T-helper 22 cell (primary cell): Measurements from ENCODE around the gene PRDM4.
"Not testable (repeated sequence)": the region's sequence is repeated elsewhere in the genome, so short reads cannot be mapped to it uniquely, and the experiment has no call there.

ENCODE experiments used
- DNase-seq: peaks from one replicate; pipeline ENCODE4 v3.0.0-alpha.2; 2020; ENCODE audit warnings: low read depth

The PRDM4 gene

GRCh38 chr12:107695772-107696171 lies 65.2 kb downstream of the PRDM4 start:
- DNase-seq: not testable (repeated sequence)

- DNase-seq: peak; percentile 90
These were observed 75.3 kb downstream of the PRDM4 start, which contains the start of gene PWP1 for GRCh38 chr12:107685360-107686248. Gene PWP1 (plus strand): TSS chr12:107685799. CDS start chr12:107685900, 101 bp downstream.

- no peak for DNase-seq
These were observed 76.0 kb downstream of the PRDM4 start for GRCh38 chr12:107684990-107685359.

- DNase-seq: no peak
These were observed 76.7 kb downstream of the PRDM4 start for GRCh38 chr12:107684029-107684795.
